Endometrial microvascular endothelial cells (primary cell): ENCODE data around the gene AIFM3. TPM values are rescaled to one million over a fixed set of nuclear protein-coding genes. Genes with fewer than 3 reads are reported as not detected.

Experiments used
- in situ Hi-C: cut with HindIII; loops from 2 replicates; pipeline ENCODE4 v1.10.0; 2017; ENCODE audit warnings: low sequenced_read_pairs, low pct_unique_long_range_greater_than_20kb; ENCODE audit errors: inconsistent ontology term
- total RNA-seq: library from RNA; depleted of rRNA; stranded (reverse); fragments of >200 nt; gene quantifications from one replicate; pipeline ENCODE4 v1.2.3, GENCODE V29; 2015; ENCODE audit errors: inconsistent ontology term

AIFM3 gene
- total RNA-seq, 1 donor from 2014 or later: not detected

- in situ Hi-C loops: no loop called here
These were observed 45.7 kb downstream of the AIFM3 start for GRCh38 chr22:21012446-21013407.

GRCh38 chr22:21013657-21014201 lies 46.7 kb downstream of the AIFM3 start:
- in situ Hi-C loops: no loop called here

GRCh38 chr22:21014202-21014725 lies 47.2 kb downstream of the AIFM3 start:
- in situ Hi-C loops: no loop called here

GRCh38 chr22:21014726-21015465 lies 47.8 kb downstream of the AIFM3 start, which contains the start of gene P2RX6:
P2RX6 (plus strand) TSS chr22:21015165; CDS start chr22:21015175, 10 bp downstream.
- in situ Hi-C loops: no loop called here

- in situ Hi-C loops: no loop called here
These were observed 48.5 kb downstream of the AIFM3 start for GRCh38 chr22:21015466-21016006.

GRCh38 chr22:21016644-21017420 lies 49.8 kb downstream of the AIFM3 start:
- in situ Hi-C loops: no loop called here

- in situ Hi-C loops: no loop called here
These were observed 51.3 kb downstream of the AIFM3 start for GRCh38 chr22:21018314-21018713.

GRCh38 chr22:21020802-21021429 lies 53.9 kb downstream of the AIFM3 start:
- in situ Hi-C loops: no loop called here

GRCh38 chr22:21022507-21022906 lies 55.5 kb downstream of the AIFM3 start:
- in situ Hi-C loops: no loop called here

GRCh38 chr22:21022955-21023614 lies 56.0 kb downstream of the AIFM3 start:
- in situ Hi-C loops: no loop called here

- in situ Hi-C loops: no loop called here
These were observed 58.2 kb downstream of the AIFM3 start for GRCh38 chr22:21025266-21025665.

GRCh38 chr22:21025763-21026755 lies 59.0 kb downstream of the AIFM3 start:
- in situ Hi-C loops: no loop called here

GRCh38 chr22:21026783-21027692 lies 60.0 kb downstream of the AIFM3 start:
- in situ Hi-C loops: no loop called here

- in situ Hi-C loops: no loop called here
These were observed 61.5 kb downstream of the AIFM3 start for GRCh38 chr22:21028277-21029251.
